Natural killer cell (primary cell): ENCODE measurements around the gene RNASE12. TPM values are rescaled to one million over a fixed set of nuclear protein-coding genes. Genes with fewer than 3 reads are reported as not detected.

ENCODE experiments used
- ATAC-seq, 3 donors: fragments of 150-1000 bp in 2 of 3; fragments of 200-7000 bp in 1 of 3; cut with Tn5 transposase; 1 replicate in 1 of 3; 2 replicates in 2 of 3; pipeline ENCODE4 v1.10.0; 2021; ENCODE audit warnings: mild to moderate bottlenecking in 2 of 3, moderate library complexity in 2 of 3
- DNase-seq, 2 donors: peaks; one replicate each; pipeline versions ENCODE4 v3.0.0 to v3.0.0-alpha.2; 2013 to 2021; ENCODE audit warnings: mixed read lengths in 1 of 2
- H3K27ac ChIP-seq: one replicate; pipeline ENCODE4 v1.5.1; 2013; ENCODE audit warnings: mild to moderate bottlenecking, low read length
- H3K27me3 ChIP-seq: one replicate; pipeline ENCODE4 v1.6.1; 2013; ENCODE audit warnings: low read length; ENCODE audit not compliant: control insufficient read depth, insufficient read depth
- H3K36me3 ChIP-seq: one replicate; pipeline ENCODE4 v1.6.1; 2013; ENCODE audit warnings: low read length; ENCODE audit not compliant: control insufficient read depth, insufficient read depth
- H3K4me1 ChIP-seq: one replicate; pipeline ENCODE4 v1.6.1; 2013; ENCODE audit warnings: low read length; ENCODE audit not compliant: control insufficient read depth, insufficient read depth
- H3K4me3 ChIP-seq: one replicate; pipeline ENCODE4 v1.5.1; 2013; ENCODE audit warnings: low read length
- H3K9me3 ChIP-seq: one replicate; pipeline ENCODE4 v1.6.1; 2013; ENCODE audit warnings: low read length; ENCODE audit not compliant: control insufficient read depth, insufficient read depth
- H3K27ac Mint-ChIP-seq, 2 donors: one replicate each; pipeline ENCODE4 v1.8.0; 2022; ENCODE audit warnings: mild to moderate bottlenecking in 2 of 2, mixed read lengths in 2 of 2, moderate library complexity in 1 of 2
- H3K27me3 Mint-ChIP-seq, 2 donors: one replicate each; pipeline ENCODE4 v1.8.0; 2022; ENCODE audit warnings: low read depth in 2 of 2, mixed read lengths in 2 of 2
- H3K36me3 Mint-ChIP-seq: one replicate; pipeline ENCODE4 v1.8.0; 2022; ENCODE audit warnings: mixed read lengths
- H3K4me1 Mint-ChIP-seq, 2 donors: one replicate each; pipeline ENCODE4 v1.8.0; 2022; ENCODE audit warnings: mixed read lengths in 2 of 2
- H3K4me3 Mint-ChIP-seq: one replicate; pipeline ENCODE4 v1.8.0; 2022; ENCODE audit warnings: mild to moderate bottlenecking, moderate library complexity, mixed read lengths
- H3K9me3 Mint-ChIP-seq, 2 donors: one replicate each; pipeline ENCODE4 v1.8.0; 2022; ENCODE audit warnings: mixed read lengths in 2 of 2
- WGBS: methylation state at CpG from one replicate; pipeline ENCODE4 v1.1.7; 2013; ENCODE audit warnings: missing lambda C conversion rate; ENCODE audit not compliant: insufficient coverage; 5-methylcytosine and 5-hydroxymethylcytosine counted together
- intact Hi-C: fragments of 100-400 bp; cut with micrococcal nuclease; formaldehyde crosslinking; loops from one replicate; pipeline ENCODE4 v1.14.2; 2022
- total RNA-seq, 4 donors: library from RNA; stranded (reverse); fragments of 120-200 nt in 1 of 4; gene quantifications; one replicate each; pipeline versions ENCODE4 v1.2.3 to v1.2.4, GENCODE V29; 2013 to 2022
- TF ChIP-seq, protein P1 (sequence below): fragments of 200-600 bp; IDR thresholded peaks from one replicate; pipeline ENCODE4 v1.8.0; 2022; ENCODE audit warnings: antibody characterized with exemption

Gene RNASE12
- total RNA-seq, 3 donors from 2014 or later (not counting 1 experiment from before 2014, with no cell fraction given), result not detected

DNA sequence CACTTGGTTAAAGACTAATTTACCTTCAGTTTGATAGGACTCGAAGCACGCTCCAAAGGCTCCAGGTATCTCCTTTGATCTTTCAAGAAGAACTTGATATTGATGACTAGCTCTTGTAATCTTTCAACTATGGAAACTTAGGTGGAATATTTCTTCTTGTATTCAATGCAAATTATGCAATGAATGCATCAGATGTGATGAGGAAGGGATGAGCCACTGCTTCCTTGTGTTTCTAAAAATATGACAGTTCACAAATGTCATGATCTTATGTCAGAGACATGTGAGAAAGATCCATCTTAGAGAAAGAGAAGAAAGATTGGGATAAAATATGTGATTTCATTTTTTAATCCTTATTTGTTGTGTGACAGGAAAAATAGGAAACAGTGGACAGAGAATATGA, 40.2 kb downstream of the RNASE12 start:
- TF ChIP-seq, protein P1, sequence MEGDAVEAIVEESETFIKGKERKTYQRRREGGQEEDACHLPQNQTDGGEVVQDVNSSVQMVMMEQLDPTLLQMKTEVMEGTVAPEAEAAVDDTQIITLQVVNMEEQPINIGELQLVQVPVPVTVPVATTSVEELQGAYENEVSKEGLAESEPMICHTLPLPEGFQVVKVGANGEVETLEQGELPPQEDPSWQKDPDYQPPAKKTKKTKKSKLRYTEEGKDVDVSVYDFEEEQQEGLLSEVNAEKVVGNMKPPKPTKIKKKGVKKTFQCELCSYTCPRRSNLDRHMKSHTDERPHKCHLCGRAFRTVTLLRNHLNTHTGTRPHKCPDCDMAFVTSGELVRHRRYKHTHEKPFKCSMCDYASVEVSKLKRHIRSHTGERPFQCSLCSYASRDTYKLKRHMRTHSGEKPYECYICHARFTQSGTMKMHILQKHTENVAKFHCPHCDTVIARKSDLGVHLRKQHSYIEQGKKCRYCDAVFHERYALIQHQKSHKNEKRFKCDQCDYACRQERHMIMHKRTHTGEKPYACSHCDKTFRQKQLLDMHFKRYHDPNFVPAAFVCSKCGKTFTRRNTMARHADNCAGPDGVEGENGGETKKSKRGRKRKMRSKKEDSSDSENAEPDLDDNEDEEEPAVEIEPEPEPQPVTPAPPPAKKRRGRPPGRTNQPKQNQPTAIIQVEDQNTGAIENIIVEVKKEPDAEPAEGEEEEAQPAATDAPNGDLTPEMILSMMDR, result no peak
- H3K27ac Mint-ChIP-seq, result no peak overlapping the region
- no peak for DNase-seq

DNA sequence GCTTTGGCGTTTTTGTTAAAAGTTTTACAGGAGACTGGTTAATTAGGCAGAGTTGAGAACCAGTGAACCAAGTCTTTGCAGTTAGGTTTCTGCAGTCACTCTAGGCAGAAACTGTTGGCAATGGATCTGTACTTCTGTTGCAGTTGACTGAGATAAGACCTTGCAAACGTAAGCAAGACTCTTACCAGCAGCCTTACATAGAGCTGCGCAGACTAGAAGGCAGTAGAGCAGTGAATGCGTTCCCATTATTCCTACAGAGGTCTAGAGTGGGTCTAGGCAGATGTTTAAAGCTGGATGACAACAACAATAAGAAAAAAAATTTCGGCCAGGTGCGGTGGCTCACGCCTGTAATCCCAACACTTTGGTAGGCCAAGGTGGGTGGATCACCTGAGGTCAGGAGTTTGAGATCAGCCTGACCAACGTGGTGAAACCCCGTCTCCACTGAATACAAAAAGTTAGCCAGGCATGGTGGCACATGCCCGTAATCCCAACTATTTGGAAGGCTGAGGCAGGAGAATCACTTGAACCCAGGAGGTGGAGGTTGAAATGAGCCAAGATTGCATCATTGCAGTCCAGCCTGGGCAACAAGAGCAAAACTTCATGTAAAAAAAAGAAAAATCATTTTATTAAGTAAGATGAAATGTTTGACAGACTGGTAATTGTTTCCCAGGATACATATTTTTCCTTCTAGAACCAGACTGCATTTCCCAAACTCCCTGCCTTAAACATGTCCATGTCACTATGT, 42.6 kb downstream of the RNASE12 start:
- no peaks in the 10 kb centered on the region for H3K4me1 Mint-ChIP-seq
- Histone ChIP-seq H3K9me3 (no peaks in the 10 kb centered on the region), H3K27ac (no peak overlapping the region), H3K4me3 (no peak overlapping the region), H3K4me1 (no peaks in the 10 kb centered on the region), H3K27me3 (peaks cover 2% of the 10 kb centered on the region), H3K36me3 (no peaks in the 10 kb centered on the region)
- no peak overlapping the region for H3K27ac Mint-ChIP-seq
- ATAC-seq (no peak), DNase-seq (no peak)
- TF ChIP-seq, protein P1, result no peak
- no peaks in the 10 kb centered on the region for H3K9me3 Mint-ChIP-seq
- intact Hi-C loops, result no loop called here
- H3K4me3 Mint-ChIP-seq, result no peak overlapping the region
- no peaks in the 10 kb centered on the region for H3K36me3 Mint-ChIP-seq
- peaks cover 17 to 24% of the 10 kb centered on the region in 2 donors for H3K27me3 Mint-ChIP-seq
- WGBS, result 90% methylated on average over 10 of the region's 10 CpGs

More for the DNA sequence above, 40.2 kb downstream of the RNASE12 start:
- Histone ChIP-seq H3K36me3 (no peaks in the 10 kb centered on the region), H3K4me1 (no peaks in the 10 kb centered on the region), H3K27me3 (no peaks in the 10 kb centered on the region), H3K27ac (no peak overlapping the region), H3K4me3 (no peak overlapping the region), H3K9me3 (no peaks in the 10 kb centered on the region)
- H3K9me3 Mint-ChIP-seq, result no peaks in the 10 kb centered on the region
- no peaks in the 10 kb centered on the region for H3K36me3 Mint-ChIP-seq
- no peak for ATAC-seq
- no peak overlapping the region for H3K4me3 Mint-ChIP-seq
- WGBS, result 96% methylated on average over 2 of the region's 2 CpGs
- intact Hi-C loops, result no loop called here
- peaks cover under 1 to 2% of the 10 kb centered on the region in 2 donors for H3K27me3 Mint-ChIP-seq
- no peaks in the 10 kb centered on the region for H3K4me1 Mint-ChIP-seq

DNA sequence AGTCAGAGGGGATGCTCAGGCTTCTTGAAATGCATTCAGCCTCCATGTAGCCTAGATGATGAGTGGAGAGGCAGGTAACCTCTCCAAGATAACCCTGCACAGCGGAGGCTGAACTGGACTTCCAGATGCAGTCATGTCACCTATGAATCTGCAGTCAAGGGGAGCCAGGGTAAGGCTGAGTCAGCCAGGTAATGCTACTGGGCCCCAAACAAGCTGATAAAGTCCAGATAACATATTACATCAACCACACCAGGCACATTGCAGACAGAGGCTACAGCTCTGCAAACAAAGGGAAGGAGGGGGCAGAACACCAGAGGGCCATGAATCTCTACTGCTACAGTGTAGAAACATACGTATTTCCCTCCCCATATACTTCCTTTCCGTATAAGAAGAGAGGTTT, 44.3 kb downstream of the RNASE12 start:
- Mint-ChIP-seq H3K9me3 (no peaks in the 10 kb centered on the region), H3K4me3 (no peak overlapping the region), H3K27me3 (peaks cover 19 to 37% of the 10 kb centered on the region in 2 donors), H3K36me3 (no peaks in the 10 kb centered on the region), H3K27ac (no peak overlapping the region), H3K4me1 (no peaks in the 10 kb centered on the region)
- TF ChIP-seq, protein P1, result no peak
- DNase-seq (no peak), ATAC-seq (no peak)
- intact Hi-C loops, result no loop called here
- no peaks in the 10 kb centered on the region for H3K9me3 ChIP-seq
- H3K27ac ChIP-seq, result no peak overlapping the region
- H3K4me1 ChIP-seq, result no peaks in the 10 kb centered on the region
- no peaks in the 10 kb centered on the region for H3K36me3 ChIP-seq
- 100% methylated on average over 1 of the region's 3 CpGs for WGBS
- peaks cover 2% of the 10 kb centered on the region for H3K27me3 ChIP-seq
- H3K4me3 ChIP-seq, result no peak overlapping the region

Other genes with a start within 250 kb of the RNASE12 start
- gene PARP2, start 247.7 kb downstream of the RNASE12 start, total RNA-seq, result 10 to 100 TPM; 18.2 to 28.3 (median 22.2) TPM
- 10 to 100 TPM; 76.3 to 83.2 (median 80.8) TPM for gene TEP1, start 177.9 kb downstream of the RNASE12 start, total RNA-seq
- under 1 TPM; 0.25 to 0.97 (median 0.31) TPM for gene KLHL33, start 155.2 kb downstream of the RNASE12 start, total RNA-seq
- 10 to 100 TPM; 60.1 to 65.4 (median 63.3) TPM for gene OSGEP, start 136.6 kb downstream of the RNASE12 start, total RNA-seq
- 10 to 100 TPM; 66.0 to 77.6 (median 74.9) TPM for gene APEX1, start 136.2 kb downstream of the RNASE12 start, total RNA-seq
- gene PIP4P1, start 129.9 kb downstream of the RNASE12 start, total RNA-seq, result 10 to 100 TPM; 61.5 to 68.2 (median 63.3) TPM
- gene PNP, start 122.0 kb downstream of the RNASE12 start, total RNA-seq, result 10 to 100 TPM; 49.5 to 76.8 (median 51.8) TPM
- 1 to 10 TPM in 1 of 3 donors, under 1 TPM in 1, not detected in 1; 0.96 to 1.1 TPM for gene RNASE10, start 85.8 kb downstream of the RNASE12 start, total RNA-seq
- gene RNASE9, start 30.3 kb downstream of the RNASE12 start, total RNA-seq, result not detected
- not detected for gene RNASE11, start 3.4 kb downstream of the RNASE12 start, total RNA-seq
- not detected for gene OR6S1, start 50.3 kb upstream of the RNASE12 start, total RNA-seq
- under 1 TPM in 2 of 3 donors, not detected in 1; 0.60 to 0.68 TPM for gene RNASE4, start 93.2 kb upstream of the RNASE12 start, total RNA-seq
- gene ANG, start 97.4 kb upstream of the RNASE12 start, total RNA-seq, result under 1 TPM in 1 of 3 donors, not detected in 2; 0.35 TPM
- gene EDDM3A, start 154.5 kb upstream of the RNASE12 start, total RNA-seq, result not detected
- gene EDDM3B, start 177.0 kb upstream of the RNASE12 start, total RNA-seq, result not detected
- gene RNASE6, start 189.9 kb upstream of the RNASE12 start, total RNA-seq, result 1 to 10 TPM; 1.9 to 5.1 (median 4.9) TPM
- gene RNASE1, start 211.5 kb upstream of the RNASE12 start, total RNA-seq, result not detected